ENCODE data around the gene RPL18A. TPM values are rescaled to one million over a fixed set of nuclear protein-coding genes. Genes with fewer than 3 reads are reported as not detected.

RPL18A gene
- total and polyA plus RNA-seq, 2 of the 4 experiments (the other 2 are of a cell fraction) = 1,351 to 1,735 TPM

DNA sequence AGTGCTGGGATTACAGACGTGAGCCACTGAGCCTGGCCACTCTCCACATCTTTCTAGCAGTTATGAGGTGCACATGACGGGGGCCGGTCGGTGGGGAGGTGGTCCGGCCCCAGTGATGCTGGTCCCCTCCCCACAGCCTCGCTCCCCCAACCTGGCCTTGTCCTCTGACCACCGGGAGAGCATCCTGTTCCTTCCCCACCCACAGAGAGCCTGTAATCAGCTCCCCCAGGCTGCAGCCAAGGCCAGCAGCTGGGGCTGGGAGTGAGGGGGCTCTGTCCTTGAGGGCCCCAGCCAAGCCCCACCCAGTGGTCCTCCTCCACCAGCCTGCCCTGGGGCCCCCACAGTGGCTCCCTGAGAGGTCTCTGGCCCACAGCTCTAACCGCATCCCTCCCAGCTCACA lies 35.4 kb upstream of the RPL18A start:
- Histone ChIP-seq H3K27ac (ENCODE audit: insufficient read depth, low read length) (no peak overlapping the region), H3K9ac (ENCODE audit: low read depth, low read length) (no peak overlapping the region), H3K4ac (ENCODE audit: low read depth, low read length) (no peak overlapping the region), H3K18ac (ENCODE audit: low read depth, low read length) (no peak overlapping the region), H4K91ac (ENCODE audit: insufficient read depth, low read depth, low read length) (no peak overlapping the region), H3K4me1 (ENCODE audit: control insufficient read depth, insufficient read depth, low read length) (no peaks in the 10 kb centered on the region), H3K9me3 (ENCODE audit: control insufficient read depth, insufficient read depth, low read length) (no peaks in the 10 kb centered on the region), H3K36me3 (ENCODE audit: control insufficient read depth, insufficient read depth, low read length) (no peaks in the 10 kb centered on the region), H3K79me1 (ENCODE audit: low read depth in 1 of 2, low read length in 2 of 2) (no peaks in the 10 kb centered on the region), H3K4me3 (ENCODE audit: insufficient read depth, low read depth, low read length) (no peak overlapping the region), H2AK9ac (replicated peaks; ENCODE audit: low read depth, low read length, poor library complexity) (no peak overlapping the region), H4K20me1 (ENCODE audit: insufficient read depth, low read length) (no peaks in the 10 kb centered on the region), H3K27me3 (ENCODE audit: control insufficient read depth, insufficient read depth, low read length) (peaks cover 13% of the 10 kb centered on the region), H2BK20ac (ENCODE audit: low read depth, low read length) (no peak overlapping the region), H2AK5ac (ENCODE audit: low read depth, low read length) (no peak overlapping the region), H2AFZ (replicated peaks; ENCODE audit: low read length, poor library complexity) (no peak overlapping the region), H3K14ac (replicated peaks; ENCODE audit: low read depth, low read length) (no peak overlapping the region), H2BK120ac (ENCODE audit: low read depth, low read length) (no peak overlapping the region), H3K56ac (ENCODE audit: extremely low read depth, insufficient read depth, low read length) (no peak overlapping the region), H3K4me2 (ENCODE audit: low read depth, low read length) (no peak overlapping the region), H2BK15ac (ENCODE audit: low read depth, low read length) (no peak overlapping the region), H4K8ac (ENCODE audit: low read depth in 2 of 2, low read length in 2 of 2) (no peak overlapping the region), H4K5ac (ENCODE audit: low read depth, low read length) (no peak overlapping the region), H3K23ac (ENCODE audit: low read depth, low read length) (no peak overlapping the region), H2BK5ac (ENCODE audit: low read depth, low read length, poor library complexity, severe bottlenecking) (no peak overlapping the region), H3K9me1 (ENCODE audit: insufficient read depth, low read length) (no peaks in the 10 kb centered on the region)
- dilution Hi-C loops (cut with HindIII; ENCODE audit: low sequenced_read_pairs, unreplicated experiment) (no loop called here), in situ Hi-C loops (cut with MboI; ENCODE audit: low sequenced_read_pairs) (no loop called here), intact Hi-C loops (cut with micrococcal nuclease) (no loop called here)
- no CpG with 5 or more reads among the region's 8 CpGs for WGBS, 2 experiments (ENCODE audit: extremely low coverage in 2 of 2, insufficient read length in 1 of 2)
- ATAC-seq (ENCODE audit: low read depth) (no peak), DNase-seq (no peak)
- BruUV-seq (replicated peaks) = no TSS peak
- ChIA-PET POLR2A (ENCODE audit: unreplicated experiment) (no interaction called here), CTCF (no interaction called here)
- no peak for TF ChIP-seq RAD21 (IDR thresholded peaks at IDR 0.05; ENCODE audit: low read length)
- TF ChIP-seq CHD1 (IDR thresholded peaks at IDR 0.05; ENCODE audit: low read depth, low read length) = no peak
- TF ChIP-seq RFX5 (IDR thresholded peaks at IDR 0.05; ENCODE audit: low read depth, low read length) = no peak
